Neural cell (in vitro differentiated cells): Measurements from ENCODE around the gene KIAA2012. TPM values are rescaled to one million over a fixed set of nuclear protein-coding genes. Genes with fewer than 3 reads are reported as not detected.

Experiments
- H2AFZ ChIP-seq: fragments of 200-600, 300-800 bp; sonication (generic), shearing (Covaris generic); 2 replicates; pipeline ENCODE4 v1.6.0; 2014; ENCODE audit warnings: low read depth, mild to moderate bottlenecking, antibody characterized with exemption, low read length, moderate library complexity
- H3F3A ChIP-seq: fragments of 200-600 bp; shearing (Covaris generic); 2 replicates; pipeline ENCODE4 v1.6.1; 2016; ENCODE audit warnings: mild to moderate bottlenecking, moderate library complexity, mixed read lengths, antibody characterized with exemption, low read length; ENCODE audit not compliant: insufficient read depth, poor library complexity, severe bottlenecking
- H3K27ac ChIP-seq: fragments of 200-600, 300-800 bp; sonication (generic), shearing (Covaris generic); 2 replicates; pipeline ENCODE4 v1.5.1; 2014; ENCODE audit warnings: mild to moderate bottlenecking, low read length, moderate library complexity
- H3K27me3 ChIP-seq: fragments of 300-800, 200-600 bp; sonication (generic), shearing (Covaris generic); 2 replicates; pipeline ENCODE4 v1.6.0; 2014; ENCODE audit warnings: mild to moderate bottlenecking, low read depth, low read length, moderate library complexity; ENCODE audit not compliant: insufficient read depth
- H3K36me3 ChIP-seq: fragments of 300-800, 200-600 bp; sonication (generic), shearing (Covaris generic); 2 replicates; pipeline ENCODE4 v1.5.1; 2014; ENCODE audit warnings: mild to moderate bottlenecking, antibody characterized with exemption, low read length, moderate library complexity; ENCODE audit not compliant: insufficient read depth
- H3K4me2 ChIP-seq: fragments of 300-800, 200-600 bp; sonication (generic), shearing (Covaris generic); 2 replicates; pipeline ENCODE4 v1.6.0; 2014; ENCODE audit warnings: mild to moderate bottlenecking, low read length
- H3K4me3 ChIP-seq: fragments of 300-800, 200-600 bp; sonication (generic), shearing (Covaris generic); 2 replicates; pipeline ENCODE4 v1.5.1; 2014; ENCODE audit warnings: mild to moderate bottlenecking, low read length, moderate library complexity
- H3K79me2 ChIP-seq: fragments of 200-600 bp; shearing (Covaris generic); replicated peaks from 2 replicates; pipeline ENCODE4 v1.6.0; 2014; ENCODE audit warnings: mild to moderate bottlenecking, low read length, moderate library complexity; ENCODE audit not compliant: insufficient read depth
- H3K9ac ChIP-seq: fragments of 300-800, 200-600 bp; sonication (generic), shearing (Covaris generic); 2 replicates; pipeline ENCODE4 v1.6.1; 2016; ENCODE audit warnings: mild to moderate bottlenecking, low read length, mixed read lengths
- H3K9me2 ChIP-seq: fragments of 200-600 bp; shearing (Covaris generic); 2 replicates; pipeline ENCODE4 v1.6.1; 2016; ENCODE audit warnings: mild to moderate bottlenecking, low read length, mixed read lengths; ENCODE audit not compliant: insufficient read depth
- H3K9me3 ChIP-seq: fragments of 200-600, 300-800 bp; sonication (generic), shearing (Covaris generic); 2 replicates; pipeline ENCODE4 v1.6.1; 2016; ENCODE audit warnings: mild to moderate bottlenecking, mixed run types, low read length, moderate library complexity, mixed read lengths
- H4K20me1 ChIP-seq: fragments of 200-600 bp; shearing (Covaris generic); 2 replicates; pipeline ENCODE4 v1.6.1; 2016; ENCODE audit warnings: mild to moderate bottlenecking, mixed run types; ENCODE audit not compliant: insufficient read depth
- EP300 ChIP-seq: fragments of 450-650 bp; conservative IDR thresholded peaks from 2 replicates; pipeline ENCODE4 v1.6.1; 2014; ENCODE audit warnings: antibody characterized with exemption, mild to moderate bottlenecking, moderate library complexity; ENCODE audit not compliant: poor library complexity, severe bottlenecking
- EZH2 ChIP-seq: fragments of 200-600, 300-800 bp; shearing (Covaris generic), sonication (generic); IDR thresholded peaks from 2 replicates; pipeline ENCODE4 v1.6.1; 2014; ENCODE audit warnings: antibody characterized with exemption, low read length, borderline replicate concordance, mild to moderate bottlenecking; ENCODE audit not compliant: insufficient read depth, poor library complexity, severe bottlenecking
- MXI1 ChIP-seq: fragments of 450-650 bp; conservative IDR thresholded peaks from 2 replicates; pipeline ENCODE4 v1.6.1; 2014; ENCODE audit warnings: antibody characterized with exemption, mild to moderate bottlenecking; ENCODE audit not compliant: poor library complexity, severe bottlenecking
- POLR2AphosphoS5 ChIP-seq: IDR thresholded peaks from 2 replicates; pipeline ENCODE4 v1.6.1; 2012
- RAD21 ChIP-seq: fragments of 450-650 bp; conservative IDR thresholded peaks from 2 replicates; pipeline ENCODE4 v1.6.1; 2014; ENCODE audit warnings: antibody characterized with exemption, mild to moderate bottlenecking, moderate library complexity
- SMC3 ChIP-seq: fragments of 450-650 bp; conservative IDR thresholded peaks from 2 replicates; pipeline ENCODE4 v1.6.1; 2014; ENCODE audit warnings: antibody characterized with exemption, mild to moderate bottlenecking, moderate library complexity; ENCODE audit not compliant: poor library complexity
- TAF1 ChIP-seq: IDR thresholded peaks from 2 replicates; pipeline ENCODE4 v1.6.1; 2012; ENCODE audit warnings: low read depth
- polyA plus RNA-seq: library from polyadenylated mRNA; depleted of rRNA; stranded (reverse); fragments of >200 nt; gene quantifications from 2 replicates; pipeline ENCODE4 v1.2.3, GENCODE V29; 2014
- TF ChIP-seq, protein P1 (sequence below): fragments of 450-650 bp; IDR thresholded peaks from 2 replicates; pipeline ENCODE4 v1.5.1; 2014; ENCODE audit warnings: antibody characterized with exemption, mild to moderate bottlenecking, moderate library complexity; ENCODE audit not compliant: poor library complexity, severe bottlenecking
- TF ChIP-seq, protein P2 (sequence below): IDR thresholded peaks from 2 replicates; pipeline ENCODE4 v1.6.1; 2012; ENCODE audit warnings: borderline replicate concordance

The KIAA2012 gene
- polyA plus RNA-seq, 1 donor from 2014 or later = not detected

DNA sequence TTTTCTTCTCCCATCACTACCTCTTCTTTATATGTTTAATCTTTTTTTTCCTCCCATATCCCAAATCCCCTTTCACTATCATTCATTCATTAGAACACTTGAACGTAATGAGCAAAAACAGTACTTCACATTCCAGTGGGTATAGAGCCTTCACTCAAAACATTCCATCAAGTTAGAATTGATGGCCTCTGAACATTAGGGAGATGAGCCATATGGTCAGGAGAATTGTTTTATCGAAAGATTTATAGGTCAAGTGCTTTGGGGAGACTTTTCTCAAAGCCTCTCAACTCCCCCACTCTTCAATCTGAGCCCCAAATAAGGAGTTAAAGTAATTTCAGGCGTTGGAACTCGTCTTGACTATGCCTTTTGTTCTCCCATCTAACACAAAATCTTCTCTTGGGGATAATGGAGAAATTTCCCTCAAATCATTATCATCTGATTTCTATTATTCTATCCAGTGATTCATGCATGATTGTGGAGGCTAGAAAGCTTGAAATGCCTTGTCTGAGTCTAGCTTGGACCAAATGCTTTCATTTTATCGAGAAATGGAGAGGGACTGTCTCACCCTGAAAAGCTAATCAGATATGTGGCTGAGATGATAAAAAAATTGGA lies 79.2 kb downstream of the KIAA2012 start:
- no peaks in the 10 kb centered on the region for H3K9me2 ChIP-seq
- TF ChIP-seq RAD21 = no peak
- no peak for TF ChIP-seq EP300
- TF ChIP-seq, protein P1, sequence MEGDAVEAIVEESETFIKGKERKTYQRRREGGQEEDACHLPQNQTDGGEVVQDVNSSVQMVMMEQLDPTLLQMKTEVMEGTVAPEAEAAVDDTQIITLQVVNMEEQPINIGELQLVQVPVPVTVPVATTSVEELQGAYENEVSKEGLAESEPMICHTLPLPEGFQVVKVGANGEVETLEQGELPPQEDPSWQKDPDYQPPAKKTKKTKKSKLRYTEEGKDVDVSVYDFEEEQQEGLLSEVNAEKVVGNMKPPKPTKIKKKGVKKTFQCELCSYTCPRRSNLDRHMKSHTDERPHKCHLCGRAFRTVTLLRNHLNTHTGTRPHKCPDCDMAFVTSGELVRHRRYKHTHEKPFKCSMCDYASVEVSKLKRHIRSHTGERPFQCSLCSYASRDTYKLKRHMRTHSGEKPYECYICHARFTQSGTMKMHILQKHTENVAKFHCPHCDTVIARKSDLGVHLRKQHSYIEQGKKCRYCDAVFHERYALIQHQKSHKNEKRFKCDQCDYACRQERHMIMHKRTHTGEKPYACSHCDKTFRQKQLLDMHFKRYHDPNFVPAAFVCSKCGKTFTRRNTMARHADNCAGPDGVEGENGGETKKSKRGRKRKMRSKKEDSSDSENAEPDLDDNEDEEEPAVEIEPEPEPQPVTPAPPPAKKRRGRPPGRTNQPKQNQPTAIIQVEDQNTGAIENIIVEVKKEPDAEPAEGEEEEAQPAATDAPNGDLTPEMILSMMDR = no peak
- TF ChIP-seq EZH2 = no peak
- TF ChIP-seq, protein P2, sequence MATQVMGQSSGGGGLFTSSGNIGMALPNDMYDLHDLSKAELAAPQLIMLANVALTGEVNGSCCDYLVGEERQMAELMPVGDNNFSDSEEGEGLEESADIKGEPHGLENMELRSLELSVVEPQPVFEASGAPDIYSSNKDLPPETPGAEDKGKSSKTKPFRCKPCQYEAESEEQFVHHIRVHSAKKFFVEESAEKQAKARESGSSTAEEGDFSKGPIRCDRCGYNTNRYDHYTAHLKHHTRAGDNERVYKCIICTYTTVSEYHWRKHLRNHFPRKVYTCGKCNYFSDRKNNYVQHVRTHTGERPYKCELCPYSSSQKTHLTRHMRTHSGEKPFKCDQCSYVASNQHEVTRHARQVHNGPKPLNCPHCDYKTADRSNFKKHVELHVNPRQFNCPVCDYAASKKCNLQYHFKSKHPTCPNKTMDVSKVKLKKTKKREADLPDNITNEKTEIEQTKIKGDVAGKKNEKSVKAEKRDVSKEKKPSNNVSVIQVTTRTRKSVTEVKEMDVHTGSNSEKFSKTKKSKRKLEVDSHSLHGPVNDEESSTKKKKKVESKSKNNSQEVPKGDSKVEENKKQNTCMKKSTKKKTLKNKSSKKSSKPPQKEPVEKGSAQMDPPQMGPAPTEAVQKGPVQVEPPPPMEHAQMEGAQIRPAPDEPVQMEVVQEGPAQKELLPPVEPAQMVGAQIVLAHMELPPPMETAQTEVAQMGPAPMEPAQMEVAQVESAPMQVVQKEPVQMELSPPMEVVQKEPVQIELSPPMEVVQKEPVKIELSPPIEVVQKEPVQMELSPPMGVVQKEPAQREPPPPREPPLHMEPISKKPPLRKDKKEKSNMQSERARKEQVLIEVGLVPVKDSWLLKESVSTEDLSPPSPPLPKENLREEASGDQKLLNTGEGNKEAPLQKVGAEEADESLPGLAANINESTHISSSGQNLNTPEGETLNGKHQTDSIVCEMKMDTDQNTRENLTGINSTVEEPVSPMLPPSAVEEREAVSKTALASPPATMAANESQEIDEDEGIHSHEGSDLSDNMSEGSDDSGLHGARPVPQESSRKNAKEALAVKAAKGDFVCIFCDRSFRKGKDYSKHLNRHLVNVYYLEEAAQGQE = no peak
- no peak for TF ChIP-seq POLR2AphosphoS5
- TF ChIP-seq TAF1 = no peak
- no peak for TF ChIP-seq SMC3
- no peak for TF ChIP-seq MXI1
- no peaks in the 10 kb centered on the region for H3K79me2 ChIP-seq
- H3K9me3 ChIP-seq = no peaks in the 10 kb centered on the region
- H3K27ac ChIP-seq = no peak overlapping the region
- H4K20me1 ChIP-seq = no peaks in the 10 kb centered on the region
- no peak overlapping the region for H3K4me2 ChIP-seq
- no peaks in the 10 kb centered on the region for H3K36me3 ChIP-seq
- H3K9ac ChIP-seq = no peak overlapping the region
- H3K4me3 ChIP-seq = no peak overlapping the region
- no peaks in the 10 kb centered on the region for H3K27me3 ChIP-seq
- no peak overlapping the region for H2AFZ ChIP-seq
- no peaks in the 10 kb centered on the region for H3F3A ChIP-seq

DNA sequence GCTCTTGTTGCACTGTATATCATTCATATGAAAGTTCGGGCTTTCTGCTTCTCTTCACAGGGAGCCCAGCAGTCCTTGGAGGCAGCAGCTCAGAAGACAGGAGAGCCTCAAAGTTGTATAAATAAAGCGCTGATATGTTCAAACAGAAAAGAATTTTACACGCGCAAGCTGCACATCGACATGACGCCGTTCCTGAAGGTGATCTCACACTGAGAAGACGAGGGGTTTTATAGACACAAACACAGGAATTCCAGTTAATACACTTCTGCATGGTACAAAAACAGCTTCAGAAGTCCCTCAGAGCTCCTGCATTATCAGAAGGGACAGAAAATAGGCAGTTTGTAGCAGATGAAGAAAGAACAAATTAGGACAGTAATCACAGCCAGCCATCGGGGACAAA lies 81.6 kb downstream of the KIAA2012 start:
- Histone ChIP-seq H4K20me1 (no peaks in the 10 kb centered on the region), H3K36me3 (no peaks in the 10 kb centered on the region), H3K9me3 (no peaks in the 10 kb centered on the region), H3K4me2 (no peak overlapping the region), H3K4me3 (no peak overlapping the region), H2AFZ (no peak overlapping the region), H3K79me2 (no peaks in the 10 kb centered on the region), H3K27ac (no peak overlapping the region), H3K27me3 (no peaks in the 10 kb centered on the region), H3K9ac (no peak overlapping the region), H3F3A (no peaks in the 10 kb centered on the region), H3K9me2 (no peaks in the 10 kb centered on the region)
- peak; percentile 72 for TF ChIP-seq POLR2AphosphoS5
- TF ChIP-seq, protein P2 = no peak
